Bronchial epithelial cell (primary cell): Measurements from ENCODE around the gene GSTM4. TPM values are rescaled to one million over a fixed set of nuclear protein-coding genes. Genes with fewer than 3 reads are reported as not detected.

Experiments used
- DNase-seq: peaks from one replicate; pipeline ENCODE4 v3.0.0-alpha.2; 2010; ENCODE audit warnings: low read depth
- FAIRE-seq: peaks from 2 replicates; lab custom pipeline; 2011; peaks lifted over from hg19 to GRCh38; lab: Jason Lieb, UNC
- H3K27me3 ChIP-seq: 2 replicates; pipeline ENCODE4 v1.5.1; 2011; ENCODE audit warnings: low read length; ENCODE audit not compliant: control insufficient read depth, insufficient read depth
- H3K36me3 ChIP-seq: 2 replicates; pipeline ENCODE4 v1.5.1; 2011; ENCODE audit warnings: low read length; ENCODE audit not compliant: control insufficient read depth, insufficient read depth
- H3K4me3 ChIP-seq: 2 replicates; pipeline ENCODE4 v1.5.1; 2011; ENCODE audit warnings: mild to moderate bottlenecking, low read depth, low read length, control low read depth
- CTCF ChIP-seq: IDR thresholded peaks from 2 replicates; pipeline ENCODE4 v1.5.1; 2011; ENCODE audit warnings: mild to moderate bottlenecking, moderate library complexity, low read length, control low read depth, inconsistent platforms; ENCODE audit not compliant: insufficient read depth, severe bottlenecking
- total RNA-seq: library from RNA; depleted of rRNA; stranded (reverse); fragments of >200 nt; gene quantifications from 2 replicates; pipeline ENCODE4 v1.2.1, GENCODE V29; 2014

Gene GSTM4
- total RNA-seq, 1 donor from 2014 or later, result 0.53 TPM

DNA sequence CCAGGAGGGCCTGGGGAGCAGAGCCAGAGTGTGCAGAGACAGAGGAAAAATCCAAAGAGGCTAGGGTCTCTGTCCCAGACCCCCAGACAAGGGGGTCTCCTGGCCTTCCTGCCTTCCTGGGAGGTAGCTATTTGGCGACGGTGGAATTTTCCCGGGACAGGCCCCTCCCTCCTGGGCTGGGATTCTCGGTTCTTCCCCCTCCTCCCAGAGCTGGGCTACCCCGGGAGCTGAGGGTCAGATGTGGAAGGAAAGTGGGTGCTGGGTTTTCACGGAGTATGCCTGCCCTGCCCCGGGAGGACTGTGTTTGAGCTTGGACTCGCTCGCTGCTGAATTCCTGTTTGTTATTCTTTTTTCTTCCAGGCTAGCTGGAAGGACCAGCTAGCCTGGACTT, 35.5 kb upstream of the GSTM4 start:
- no peak for TF ChIP-seq CTCF
- H3K27me3 ChIP-seq, result no peaks in the 10 kb centered on the region
- peaks cover 1% of the 10 kb centered on the region for H3K36me3 ChIP-seq
- H3K4me3 ChIP-seq, result peak overlapping the region; percentile 73
- DNase-seq (peak; percentile 31), FAIRE-seq (no peak)

DNA sequence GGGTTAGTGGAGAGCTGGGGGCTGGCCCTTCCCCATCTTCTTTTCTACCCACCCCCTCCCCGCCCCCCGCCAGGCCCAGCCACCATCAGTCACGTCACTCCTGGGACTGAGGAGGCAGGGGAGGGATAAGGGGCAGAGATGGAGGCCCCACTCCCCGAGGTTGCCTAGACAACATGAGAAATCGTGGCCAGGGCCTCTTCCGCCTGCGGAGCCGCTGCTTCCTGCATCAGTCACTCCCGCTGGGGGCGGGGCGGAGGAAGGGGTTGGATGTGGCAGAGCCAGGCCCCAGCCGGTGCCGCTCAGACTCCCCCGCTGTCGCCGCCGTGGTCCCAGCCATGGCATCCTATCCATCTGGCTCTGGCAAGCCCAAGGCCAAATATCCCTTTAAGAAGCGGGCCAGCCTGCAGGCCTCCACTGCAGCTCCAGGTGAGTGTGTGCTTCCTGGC, 35.0 kb upstream of the GSTM4 start:
- no peak for TF ChIP-seq CTCF
- H3K36me3 ChIP-seq, result peaks cover 4% of the 10 kb centered on the region
- no peaks in the 10 kb centered on the region for H3K27me3 ChIP-seq
- peak overlapping the region; percentile 73 for H3K4me3 ChIP-seq
- DNase-seq (peak; percentile 67), FAIRE-seq (no peak)

DNA sequence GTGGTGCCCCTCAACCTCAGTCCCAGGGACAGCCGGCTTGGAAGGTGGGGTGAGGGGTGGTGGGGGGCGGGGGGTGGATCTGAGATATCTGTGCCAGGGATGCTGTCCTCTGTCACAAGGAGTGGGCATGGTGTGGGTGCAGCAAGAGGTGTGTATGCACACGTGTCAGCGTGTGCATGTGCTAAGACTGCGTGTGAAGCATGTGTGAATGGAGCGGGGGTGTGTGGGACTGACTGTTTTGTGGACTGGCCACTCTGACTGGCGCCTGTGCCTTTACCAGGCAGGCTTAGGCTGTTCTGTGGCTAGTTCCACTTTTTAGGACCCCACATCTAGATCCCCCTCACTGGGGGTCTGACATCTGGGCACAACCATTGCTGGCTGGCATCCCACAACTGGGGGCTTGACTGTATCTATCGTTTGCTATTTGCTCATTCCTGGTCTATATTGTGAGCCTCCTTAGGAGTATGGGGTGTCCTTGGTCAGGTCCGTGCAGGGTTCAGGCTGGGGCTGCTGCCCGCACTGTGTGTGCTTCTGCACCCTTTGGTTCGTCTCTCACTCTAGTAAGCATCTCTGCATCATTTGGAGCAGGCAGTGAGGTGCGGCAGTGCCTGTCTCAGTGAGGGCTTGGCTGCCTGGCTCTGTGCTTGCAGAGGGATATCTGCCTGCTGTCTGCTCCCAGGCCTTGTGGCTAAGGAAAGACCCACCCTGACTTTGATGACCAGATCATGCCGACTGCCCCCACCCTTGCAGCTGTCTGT, 34.3 kb upstream of the GSTM4 start:
- peak overlapping the region; percentile 73 for H3K4me3 ChIP-seq
- no peak for FAIRE-seq

DNA sequence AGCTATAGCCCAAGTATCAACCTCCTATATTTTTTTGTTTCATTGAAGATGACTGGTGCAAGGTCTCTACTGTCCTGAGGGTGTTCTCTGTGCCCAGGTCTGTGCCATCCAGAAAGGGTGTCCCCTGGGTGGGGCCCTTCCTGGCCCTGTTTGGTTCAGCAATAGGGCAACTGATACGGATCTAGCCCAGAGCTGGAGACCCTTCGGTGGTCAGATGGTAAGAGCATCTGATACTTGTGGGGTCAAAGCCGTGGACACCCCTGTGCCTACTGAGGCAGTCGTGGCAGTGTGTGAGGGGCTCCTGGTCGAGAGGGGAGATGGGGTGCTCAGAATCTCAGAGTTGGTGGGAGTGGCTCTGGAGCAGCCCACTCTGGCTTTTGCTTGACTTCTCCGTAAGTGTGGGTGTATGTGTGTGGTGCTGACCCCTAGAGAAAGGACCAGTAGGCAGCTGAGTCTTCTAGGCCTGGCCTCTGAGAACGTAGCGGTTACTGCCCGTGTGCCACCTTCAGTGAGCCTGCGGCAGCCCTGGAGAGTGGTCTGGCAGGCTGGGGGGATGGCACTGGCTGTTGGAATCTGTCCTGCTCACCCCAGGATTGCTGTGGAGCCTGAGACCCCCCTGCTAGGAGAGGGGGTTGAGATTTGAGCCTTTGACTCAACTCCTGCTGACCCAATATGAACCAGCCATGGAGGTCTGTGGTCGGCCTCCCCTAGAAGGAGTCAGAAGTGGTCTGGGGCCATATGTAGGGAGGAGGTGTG, 33.6 kb upstream of the GSTM4 start:
- TF ChIP-seq CTCF, result no peak
- Histone ChIP-seq H3K36me3 (peaks cover 8% of the 10 kb centered on the region), H3K4me3 (no peak overlapping the region), H3K27me3 (no peaks in the 10 kb centered on the region)
- no peak for FAIRE-seq
- no peak for DNase-seq

More for the DNA sequence above, 34.3 kb upstream of the GSTM4 start:
- DNase-seq, result no peak
- Histone ChIP-seq H3K36me3 (peaks cover 6% of the 10 kb centered on the region), H3K27me3 (no peaks in the 10 kb centered on the region)
- TF ChIP-seq CTCF, result no peak

- FAIRE-seq (no peak), DNase-seq (no peak)
Measured at GRCh38 chr1:109622895-109623294, 33.0 kb upstream of the GSTM4 start.

More at GRCh38 chr1:109622895-109623294, 33.0 kb upstream of the GSTM4 start:
- Histone ChIP-seq H3K36me3 (peaks cover 9% of the 10 kb centered on the region), H3K27me3 (no peaks in the 10 kb centered on the region), H3K4me3 (no peak overlapping the region)
- TF ChIP-seq CTCF, result no peak
